ENCODE data around the gene DAAM2. TPM values are rescaled to one million over a fixed set of nuclear protein-coding genes. Genes with fewer than 3 reads are reported as not detected.

The DAAM2 gene
- total RNA-seq, 1 experiment from 2014 or later = not detected

DNA sequence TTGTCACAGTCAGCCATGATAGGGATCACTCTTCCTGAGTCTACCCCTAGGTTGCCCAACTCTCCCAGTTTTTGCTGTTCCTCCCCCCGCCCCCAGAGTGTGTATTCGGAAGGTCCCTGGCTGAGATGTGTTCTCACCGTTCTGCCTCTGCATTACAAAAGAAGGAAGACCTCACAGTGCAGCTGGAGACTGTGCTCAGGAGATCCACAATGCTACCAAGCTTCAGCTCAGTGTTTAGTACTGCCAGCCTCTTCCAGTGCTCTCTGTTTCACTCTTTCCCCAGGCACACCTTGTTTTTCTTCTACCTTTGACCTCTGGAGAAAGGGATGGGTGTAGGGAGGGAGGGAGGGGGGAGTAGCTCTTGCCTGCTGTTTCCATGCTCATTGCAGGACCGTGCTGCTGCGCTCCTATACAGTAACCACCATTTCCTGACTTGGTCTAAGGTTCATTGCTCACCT lies 155.5 kb downstream of the DAAM2 start:
- Histone ChIP-seq H3K36me3 (ENCODE audit: control insufficient read depth, insufficient read depth, low read length) (no peaks in the 10 kb centered on the region; the same call in 1 of the 2 replicates), H3K27me3 (replicated peaks; ENCODE audit: control insufficient read depth, insufficient read depth, low read length) (no peaks in the 10 kb centered on the region), H3K9me3 (no peaks in the 10 kb centered on the region), H3K4me1 (peaks cover 37% of the 10 kb centered on the region), H3K4me3 (ENCODE audit: low read depth, low read length) (no peak overlapping the region)
- peak overlapping the region; percentile 86 for H3K27ac Mint-ChIP-seq (ENCODE audit: unreplicated experiment)
- no peak for DNase-seq
- H3K9me3 Mint-ChIP-seq (ENCODE audit: unreplicated experiment) = no peaks in the 10 kb centered on the region
- intact Hi-C loops (cut with micrococcal nuclease; ENCODE audit: unreplicated experiment) = loop anchor here (1.0 kb wide), 1 partner anchor 29 kb away; no protein-coding TSS in a partner anchor
- CTCF ChIA-PET = no interaction called here
- peak overlapping the region; percentile 33 for H3K4me3 Mint-ChIP-seq (ENCODE audit: unreplicated experiment)
- TF ChIP-seq CTCF (IDR thresholded peaks at IDR 0.05; ENCODE audit: insufficient read depth in 1 of 2, low read depth in 1 of 2, low read length in 1 of 2, severe bottlenecking in 1 of 2, unreplicated experiment in 1 of 2) = no peak
- H3K36me3 Mint-ChIP-seq (ENCODE audit: insufficient read depth, unreplicated experiment) = no peaks in the 10 kb centered on the region
- peaks cover 18% of the 10 kb centered on the region for H3K4me1 Mint-ChIP-seq (ENCODE audit: low read depth, unreplicated experiment)
- H3K27me3 Mint-ChIP-seq (ENCODE audit: insufficient read depth, unreplicated experiment) = no peaks in the 10 kb centered on the region
- no TSS peak for BruUV-seq (replicated peaks)
- POLR2A ChIA-PET = no interaction called here

DNA sequence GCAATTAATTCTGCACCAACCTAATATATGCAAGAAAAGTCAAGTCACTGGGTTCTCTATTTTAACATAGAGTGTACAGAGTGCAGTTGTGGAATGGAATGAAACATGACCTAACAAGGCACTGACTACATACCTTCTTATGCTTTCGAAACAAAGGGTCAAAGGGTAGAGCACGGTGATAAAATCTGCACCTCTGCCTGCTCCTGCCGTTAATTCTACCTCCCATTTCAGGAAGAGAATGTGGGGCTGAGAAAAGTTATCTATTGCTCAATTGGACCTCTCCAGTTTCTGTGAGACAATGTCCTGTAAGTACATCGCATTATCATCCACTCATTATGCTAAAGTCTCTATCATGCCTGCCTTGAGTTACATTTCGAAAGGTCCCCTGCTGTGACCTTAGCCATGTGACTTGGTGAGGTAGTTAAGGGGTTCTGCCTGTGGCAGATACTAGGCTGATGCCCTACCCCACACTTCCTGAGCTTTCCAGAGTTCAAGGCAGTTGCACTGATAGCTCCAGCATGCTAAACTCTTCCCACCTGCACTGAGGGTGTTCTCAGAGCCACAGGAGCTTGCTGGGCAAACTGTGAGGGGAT lies 156.1 kb downstream of the DAAM2 start:
- no peak for TF ChIP-seq CTCF (IDR thresholded peaks at IDR 0.05; ENCODE audit: insufficient read depth in 1 of 2, low read depth in 1 of 2, low read length in 1 of 2, severe bottlenecking in 1 of 2, unreplicated experiment in 1 of 2)
- Mint-ChIP-seq H3K4me1 (ENCODE audit: low read depth, unreplicated experiment) (peaks cover 18% of the 10 kb centered on the region), H3K27me3 (ENCODE audit: insufficient read depth, unreplicated experiment) (no peaks in the 10 kb centered on the region), H3K9me3 (ENCODE audit: unreplicated experiment) (no peaks in the 10 kb centered on the region), H3K4me3 (ENCODE audit: unreplicated experiment) (peak overlapping the region; percentile 33), H3K36me3 (ENCODE audit: insufficient read depth, unreplicated experiment) (no peaks in the 10 kb centered on the region), H3K27ac (ENCODE audit: unreplicated experiment) (peak overlapping the region; percentile 86)
- ChIA-PET POLR2A (interaction anchor here (0.5 kb wide), 1 partner anchor 14 kb away, joined by 8 read pairs; the partner anchor contains the start of gene MOCS1), CTCF (interaction anchor here (0.6 kb wide), 1 partner anchor 28 kb away, joined by 3 read pairs; no protein-coding TSS in a partner anchor)
- Histone ChIP-seq H3K36me3 (ENCODE audit: control insufficient read depth, insufficient read depth, low read length) (no peaks in the 10 kb centered on the region; the same call in 1 of the 2 replicates), H3K4me1 (peaks cover 37% of the 10 kb centered on the region), H3K9me3 (no peaks in the 10 kb centered on the region), H3K4me3 (ENCODE audit: low read depth, low read length) (no peak overlapping the region), H3K27me3 (replicated peaks; ENCODE audit: control insufficient read depth, insufficient read depth, low read length) (no peaks in the 10 kb centered on the region)
- intact Hi-C loops (cut with micrococcal nuclease; ENCODE audit: unreplicated experiment) = loop anchor here (1.0 kb wide), 1 partner anchor 30 kb away; no protein-coding TSS in a partner anchor
- BruUV-seq (replicated peaks) = no TSS peak
- DNase-seq = peak; percentile 49 to 58

DNA sequence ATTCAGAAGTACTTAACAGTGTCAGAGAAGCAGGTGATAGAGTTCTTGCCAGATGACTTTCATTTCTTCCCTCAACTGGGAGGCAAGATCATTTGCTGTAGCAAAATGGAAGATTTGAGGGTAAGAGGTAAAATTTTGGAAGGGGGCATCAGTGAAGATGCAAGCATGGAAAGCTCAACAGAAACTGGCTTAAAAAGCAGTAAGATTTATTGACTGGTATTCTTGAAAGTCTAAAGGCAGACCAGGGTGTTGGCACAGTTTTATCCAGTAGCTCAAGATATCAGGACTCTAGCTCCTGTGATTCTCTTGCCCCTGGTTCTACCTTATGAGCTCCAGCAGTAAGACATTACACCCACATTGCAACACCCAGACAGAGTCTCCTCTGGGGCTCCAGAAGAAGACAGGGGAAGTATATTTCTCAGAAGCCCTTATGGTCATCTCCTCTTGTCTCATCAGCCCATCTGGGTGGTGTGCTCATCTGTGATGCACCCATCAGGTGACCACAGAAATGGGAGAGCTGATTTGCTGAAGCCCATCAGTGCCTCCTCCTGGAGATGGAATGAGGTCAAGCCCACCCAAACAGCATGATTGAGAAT lies 158.0 kb downstream of the DAAM2 start:
- Histone ChIP-seq H3K36me3 (ENCODE audit: control insufficient read depth, insufficient read depth, low read length) (no peaks in the 10 kb centered on the region; the same call in 1 of the 2 replicates), H3K4me3 (ENCODE audit: low read depth, low read length) (no peak overlapping the region), H3K9me3 (no peaks in the 10 kb centered on the region), H3K4me1 (peaks cover 37% of the 10 kb centered on the region), H3K27me3 (replicated peaks; ENCODE audit: control insufficient read depth, insufficient read depth, low read length) (no peaks in the 10 kb centered on the region)
- no peaks in the 10 kb centered on the region for H3K9me3 Mint-ChIP-seq (ENCODE audit: unreplicated experiment)
- H3K36me3 Mint-ChIP-seq (ENCODE audit: insufficient read depth, unreplicated experiment) = no peaks in the 10 kb centered on the region
- no peak overlapping the region for H3K4me3 Mint-ChIP-seq (ENCODE audit: unreplicated experiment)
- no TSS peak for BruUV-seq (replicated peaks)
- TF ChIP-seq CTCF (IDR thresholded peaks at IDR 0.05; ENCODE audit: insufficient read depth in 1 of 2, low read depth in 1 of 2, low read length in 1 of 2, severe bottlenecking in 1 of 2, unreplicated experiment in 1 of 2) = no peak
- no peak overlapping the region for H3K27ac Mint-ChIP-seq (ENCODE audit: unreplicated experiment)
- ChIA-PET POLR2A (no interaction called here), CTCF (no interaction called here)
- peaks cover 18% of the 10 kb centered on the region for H3K4me1 Mint-ChIP-seq (ENCODE audit: low read depth, unreplicated experiment)
- intact Hi-C loops (cut with micrococcal nuclease; ENCODE audit: unreplicated experiment) = no loop called here
- no peak for DNase-seq
- H3K27me3 Mint-ChIP-seq (ENCODE audit: insufficient read depth, unreplicated experiment) = no peaks in the 10 kb centered on the region

All from Caco-2 (cell line).